ENCODE data around the gene A1BG. TPM values are rescaled to one million over a fixed set of nuclear protein-coding genes. Genes with fewer than 3 reads are reported as not detected.
A peak's percentile ranks its signal among the peaks of the same experiment; 100 is the strongest.

Gene A1BG
- total and polyA plus RNA-seq, 2 of the 13 experiments (the other 11 are each of a cell fraction or from before 2014, with no cell fraction given) = 14.7 to 41.4 TPM

- TF ChIP-seq KDM4B (CRISPR knock-in tag; IDR thresholded peaks at IDR 0.05) = peak; percentile 56; the same call in 1 of the 2 replicates
- peak; percentile 69; the same call in 1 of the 2 replicates for TF ChIP-seq TFDP1 (CRISPR knock-in tag; IDR thresholded peaks at IDR 0.05; ENCODE audit: borderline replicate concordance)
- 0 out of 2 replicates have a peak, but pooled peaks have one; percentile 44 for TF ChIP-seq ZNF772 (CRISPR knock-in tag; IDR thresholded peaks at IDR 0.05)
- 0 out of 2 replicates have a peak, but pooled peaks have one; percentile 12 for TF ChIP-seq MAZ (IDR thresholded peaks at IDR 0.05; ENCODE audit: borderline replicate concordance, low read depth, low read length)
- TF ChIP-seq MAZ (CRISPR knock-in tag; IDR thresholded peaks at IDR 0.05; ENCODE audit: low read depth) = peak; percentile 41; the same call in 1 of the 2 replicates
- TF ChIP-seq E2F5 (CRISPR knock-in tag; conservative IDR thresholded peaks at IDR 0.05) = 0 out of 2 replicates have a peak, but pooled peaks have one; percentile 13
- TF ChIP-seq JDP2 (CRISPR knock-in tag; IDR thresholded peaks at IDR 0.05; ENCODE audit: borderline replicate concordance) = no peak
- TF ChIP-seq ZNF280D (CRISPR knock-in tag; IDR thresholded peaks at IDR 0.05) = peak; percentile 87; the same call in 1 of the 2 replicates
- no peak for TF ChIP-seq NCOA2 (CRISPR knock-in tag; IDR thresholded peaks at IDR 0.05)
- peak; percentile 60; the same call in 1 of the 2 replicates for TF ChIP-seq HNRNPL (IDR thresholded peaks at IDR 0.05; ENCODE audit: low read depth, low read length)
- peak; percentile 96; the same call in 1 of the 2 replicates for TF ChIP-seq ZC3H4 (CRISPR knock-in tag; IDR thresholded peaks at IDR 0.05; ENCODE audit: borderline replicate concordance)
- TF ChIP-seq AGO2 (optimal IDR thresholded peaks at IDR 0.05; ENCODE audit: low read depth, low read length) = peak; percentile 97
- TF ChIP-seq HES4 (CRISPR knock-in tag; IDR thresholded peaks at IDR 0.05; ENCODE audit: borderline replicate concordance) = 0 out of 2 replicates have a peak, but pooled peaks have one; percentile 17
- no peak for TF ChIP-seq ZFYVE20 (CRISPR knock-in tag; IDR thresholded peaks at IDR 0.05; ENCODE audit: borderline replicate concordance, low read depth)
- peak; percentile 65; the same call in 1 of the 2 replicates for TF ChIP-seq EED (CRISPR knock-in tag; IDR thresholded peaks at IDR 0.05)
- TF ChIP-seq HDAC6 (IDR thresholded peaks at IDR 0.05; ENCODE audit: low read depth, low read length) = no peak
- no peak for TF ChIP-seq JUNB (CRISPR knock-in tag; IDR thresholded peaks at IDR 0.05; ENCODE audit: borderline replicate concordance)
- TF ChIP-seq ZNF709 (CRISPR knock-in tag; IDR thresholded peaks at IDR 0.05) = peak; percentile 77; the same call in 1 of the 2 replicates
- TF ChIP-seq WIZ (CRISPR knock-in tag; IDR thresholded peaks at IDR 0.05) = 0 out of 2 replicates have a peak, but pooled peaks have one; percentile 62
- peak; percentile 68 for TF ChIP-seq RBM22 (optimal IDR thresholded peaks at IDR 0.05; ENCODE audit: low read length)
- peak; percentile 27; the same call in 1 of the 2 replicates for TF ChIP-seq ZNF564 (CRISPR knock-in tag; IDR thresholded peaks at IDR 0.05)
- peak; percentile 68; the same call in 1 of the 2 replicates for TF ChIP-seq HIVEP1 (CRISPR knock-in tag; IDR thresholded peaks at IDR 0.05)
- 0 out of 2 replicates have a peak, but pooled peaks have one; percentile 14 for TF ChIP-seq ZMYM3 (CRISPR knock-in tag; IDR thresholded peaks at IDR 0.05)
- TF ChIP-seq SAFB2 (CRISPR knock-in tag; IDR thresholded peaks at IDR 0.05; ENCODE audit: borderline replicate concordance, low read depth) = 0 out of 2 replicates have a peak, but pooled peaks have one; percentile 39
- TF ChIP-seq RFXANK (CRISPR knock-in tag; IDR thresholded peaks at IDR 0.05) = no peak
- 0 out of 2 replicates have a peak, but pooled peaks have one; percentile 31 for TF ChIP-seq POGZ (CRISPR knock-in tag; IDR thresholded peaks at IDR 0.05)
- TF ChIP-seq SMC3 (IDR thresholded peaks at IDR 0.05; ENCODE audit: low read length) = no peak
Observed at GRCh38 chr19:58361900-58362271, 8.6 kb upstream of the A1BG start (continued).
